Pancreas (tissue), 10 donors: ENCODE data around the gene SLC24A3. TPM values are rescaled to one million over a fixed set of nuclear protein-coding genes. Genes with fewer than 3 reads are reported as not detected.

Experiments used
- ATAC-seq, 4 donors: fragments of 200-7000 bp; cut with Tn5 transposase; one replicate each; pipeline versions ENCODE4 v1.8.0 to v1.9.1; 2020; ENCODE audit warnings: mild to moderate bottlenecking in 4 of 4, moderate library complexity in 4 of 4
- DNase-seq, 6 donors: peaks; one replicate each; pipeline ENCODE4 v3.0.0-alpha.2; 2020
- FAIRE-seq: peaks from 2 replicates; lab custom pipeline; 2012; peaks lifted over from hg19 to GRCh38; lab: Jason Lieb, UNC
- H3K27ac ChIP-seq, 4 donors: fragments of 200-600 bp; sonication (generic); 1 replicate in 3 of 4; 2 replicates in 1 of 4; pipeline versions ENCODE4 v1.5.0 to v1.8.0; 2020
- H3K27me3 ChIP-seq, 4 donors: fragments of 200-600 bp; one replicate each; pipeline ENCODE4 v1.8.0; 2021
- H3K36me3 ChIP-seq, 3 donors: fragments of 200-600 bp; sonication (generic) in 1 of 3; one replicate each; pipeline versions ENCODE4 v1.5.0 to v1.8.0; 2020 to 2021
- H3K4me1 ChIP-seq, 3 donors: fragments of 200-600 bp; one replicate each; pipeline ENCODE4 v1.8.0; 2021
- H3K4me3 ChIP-seq, 4 donors: fragments of 200-600 bp; sonication (generic) in 2 of 4; one replicate each; pipeline versions ENCODE4 v1.5.0 to v1.8.0; 2020 to 2021
- H3K9me3 ChIP-seq, 4 donors: fragments of 200-600 bp; one replicate each; pipeline ENCODE4 v1.8.0; 2021
- CTCF ChIP-seq, 4 donors: fragments of 200-600 bp; sonication (generic) in 3 of 4; IDR thresholded peaks; one replicate each; pipeline versions ENCODE4 v1.5.0 to v1.8.0; 2021; ENCODE audit warnings: antibody characterized with exemption in 4 of 4
- WGBS, 2 donors: extraction: QIAGEN DNeasy Blood & Tissue Kit; methylation state at CpG; one replicate each; pipeline ENCODE4 v1.1.7; 2013; 5-methylcytosine and 5-hydroxymethylcytosine counted together
- intact Hi-C, 3 donors: fragments of 100-400 bp; cut with DNase I; formaldehyde crosslinking; loops; one replicate each; pipeline versions ENCODE4 v1.11.1 to v1.14.2; 2022
- polyA plus RNA-seq, 2 donors: library from polyadenylated mRNA; stranded (reverse); fragments of 200-250 nt; gene quantifications; one replicate each; pipeline ENCODE4 v1.2.3, GENCODE V29; 2013
- total RNA-seq, 6 donors: library from RNA; stranded (reverse); fragmentation: NEBNext Ultra II Directional in 4 of 6; extraction: Animal tissue kit (Norgen Biotek cat#: 25700) in 4 of 6; gene quantifications; one replicate each; pipeline versions ENCODE4 v1.2.1 to v1.2.4, GENCODE V29; 2021 to 2023
- donor health status: healthy with polysubstance abuse.
- donor health status: DM: no; HTN: no; CAD: no; lungs with moderate emphysema.
- donor health status: DM: no; HTN: no; CAD: no.
- donor health status: control.
- donor health status: control.
- donor health status: Bipolar disorder and iron deficiency.
- donor health status: DM: yes; HTN: yes; CAD: no.
- donor health status: DM: no; HTN: no; CAD: no.
- donor health status: DM: no; HTN: no; CAD: no.
- donor health status: DM: yes; HTN: yes; CAD: no.

Gene SLC24A3
- total and polyA plus RNA-seq, 8 donors: 0.28 to 0.87 (median 0.49) TPM

GRCh38 chr20:19271879-19272651 lies 59.6 kb downstream of the SLC24A3 start:
- intact Hi-C loops: no loop called here
- 74 to 82% methylated on average over 7 of the region's 7 CpGs for WGBS, 2 donors

GRCh38 chr20:19272976-19273654 lies 60.7 kb downstream of the SLC24A3 start:
- Histone ChIP-seq H3K4me3 (no peak overlapping the region), H3K4me1 (no peaks in the 10 kb centered on the region), H3K9me3 (no peaks in the 10 kb centered on the region), H3K36me3 (no peaks in the 10 kb centered on the region), H3K27me3 (no peaks in the 10 kb centered on the region), H3K27ac (no peak overlapping the region)
- ATAC-seq: no peak
- intact Hi-C loops: no loop called here
- FAIRE-seq: no peak
- no peak for DNase-seq
- no peak for TF ChIP-seq CTCF (IDR thresholded peaks at IDR 0.05)
- WGBS, 2 donors: 80 to 82% methylated on average over 6 of the region's 6 CpGs

More at GRCh38 chr20:19271879-19272651, 59.6 kb downstream of the SLC24A3 start:
- no peak for TF ChIP-seq CTCF (IDR thresholded peaks at IDR 0.05)
- H3K36me3 ChIP-seq: no peaks in the 10 kb centered on the region
- no peak overlapping the region for H3K4me3 ChIP-seq
- ATAC-seq (no peak), FAIRE-seq (no peak), DNase-seq (no peak)
- H3K9me3 ChIP-seq: no peaks in the 10 kb centered on the region
- no peaks in the 10 kb centered on the region for H3K4me1 ChIP-seq
- no peak overlapping the region for H3K27ac ChIP-seq
- no peaks in the 10 kb centered on the region for H3K27me3 ChIP-seq

- H3K27me3 ChIP-seq: no peaks in the 10 kb centered on the region
- WGBS, 2 donors: 76 to 81% methylated on average over 5 of the region's 5 CpGs
- H3K36me3 ChIP-seq: no peaks in the 10 kb centered on the region
- H3K9me3 ChIP-seq: no peaks in the 10 kb centered on the region
- intact Hi-C loops: no loop called here
- ATAC-seq (no peak), DNase-seq (no peak), FAIRE-seq (no peak)
- H3K27ac ChIP-seq: no peak overlapping the region
- no peak for TF ChIP-seq CTCF (IDR thresholded peaks at IDR 0.05)
- H3K4me3 ChIP-seq: no peak overlapping the region
- H3K4me1 ChIP-seq: no peaks in the 10 kb centered on the region
Observed at GRCh38 chr20:19274001-19274400, 61.6 kb downstream of the SLC24A3 start.

- Histone ChIP-seq H3K27ac (no peak overlapping the region), H3K4me1 (no peaks in the 10 kb centered on the region), H3K4me3 (no peak overlapping the region), H3K27me3 (no peaks in the 10 kb centered on the region), H3K9me3 (no peaks in the 10 kb centered on the region), H3K36me3 (no peaks in the 10 kb centered on the region)
- TF ChIP-seq CTCF (IDR thresholded peaks at IDR 0.05): no peak
- peak in 2 of 4 donors; percentile 14 to 32 for ATAC-seq
- no peak for DNase-seq
- FAIRE-seq: no peak
- intact Hi-C loops: no loop called here
- 54 to 55% methylated on average over 8 of the region's 8 CpGs for WGBS, 2 donors
Observed at GRCh38 chr20:19274412-19275015, 62.1 kb downstream of the SLC24A3 start.
